Measurements from ENCODE around the gene DPYD. TPM values are rescaled to one million over a fixed set of nuclear protein-coding genes. Genes with fewer than 3 reads are reported as not detected.

Gene DPYD
- total RNA-seq, 1 experiment from 2014 or later = 12.8 TPM

DNA sequence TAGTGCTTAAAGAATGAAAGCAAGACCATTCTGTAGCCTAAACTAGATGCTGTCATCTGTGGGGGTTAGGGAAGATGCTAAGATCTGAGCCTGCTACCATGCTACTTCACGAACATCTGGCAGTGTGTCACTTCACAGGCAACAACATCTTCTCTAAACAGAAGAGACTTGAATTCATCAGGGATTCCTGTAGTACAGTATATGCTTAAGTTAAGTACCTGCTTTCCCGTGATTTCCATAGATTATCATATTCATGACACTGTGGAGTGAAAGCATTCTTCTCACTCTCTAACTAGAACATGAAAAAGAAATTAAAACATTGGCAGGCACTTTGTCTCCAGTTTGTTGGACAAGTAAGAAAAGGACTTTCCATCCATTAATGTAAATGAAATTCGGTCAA, 808.4 kb downstream of the DPYD start:
- H3K4me2 ChIP-seq (ENCODE audit: low read length) = no peak overlapping the region
- no peaks in the 10 kb centered on the region for H3K9me2 ChIP-seq (replicated peaks; ENCODE audit: low read length)
- H3K36me3 ChIP-seq (ENCODE audit: low read depth, low read length) = no peaks in the 10 kb centered on the region
- intact Hi-C loops (cut with micrococcal nuclease) = no loop called here
- ATAC-seq = no peak
- 0 out of 2 replicates have a peak, but pooled peaks cover 5% of the 10 kb centered on the region for H3K4me1 ChIP-seq (ENCODE audit: insufficient read depth, low read length)
- H3K27ac ChIP-seq (ENCODE audit: low read length) = no peak overlapping the region
- no TSS peak for BruUV-seq (replicated peaks)
- DNase-seq = no peak
- H3K27me3 ChIP-seq (ENCODE audit: low read length) = no peaks in the 10 kb centered on the region
- no peak overlapping the region for H3K4me3 ChIP-seq (ENCODE audit: low read length)
- no peak overlapping the region for H2AFZ ChIP-seq (ENCODE audit: low read length)
- no peak overlapping the region for H3K9ac ChIP-seq (ENCODE audit: low read length)
- no peaks in the 10 kb centered on the region for H3F3A ChIP-seq (ENCODE audit: low read length, unreplicated experiment)
- POLR2A ChIA-PET (ENCODE audit: unreplicated experiment) = no interaction called here
- H3K79me2 ChIP-seq (ENCODE audit: low read length) = no peaks in the 10 kb centered on the region
- no peaks in the 10 kb centered on the region for H3K9me3 ChIP-seq (ENCODE audit: low read length)
- H4K20me1 ChIP-seq (ENCODE audit: low read length) = no peaks in the 10 kb centered on the region
- no peak for TF ChIP-seq EZH2phosphoT487 (IDR thresholded peaks at IDR 0.05; ENCODE audit: borderline replicate concordance, low read length)
- TF ChIP-seq, protein P1, sequence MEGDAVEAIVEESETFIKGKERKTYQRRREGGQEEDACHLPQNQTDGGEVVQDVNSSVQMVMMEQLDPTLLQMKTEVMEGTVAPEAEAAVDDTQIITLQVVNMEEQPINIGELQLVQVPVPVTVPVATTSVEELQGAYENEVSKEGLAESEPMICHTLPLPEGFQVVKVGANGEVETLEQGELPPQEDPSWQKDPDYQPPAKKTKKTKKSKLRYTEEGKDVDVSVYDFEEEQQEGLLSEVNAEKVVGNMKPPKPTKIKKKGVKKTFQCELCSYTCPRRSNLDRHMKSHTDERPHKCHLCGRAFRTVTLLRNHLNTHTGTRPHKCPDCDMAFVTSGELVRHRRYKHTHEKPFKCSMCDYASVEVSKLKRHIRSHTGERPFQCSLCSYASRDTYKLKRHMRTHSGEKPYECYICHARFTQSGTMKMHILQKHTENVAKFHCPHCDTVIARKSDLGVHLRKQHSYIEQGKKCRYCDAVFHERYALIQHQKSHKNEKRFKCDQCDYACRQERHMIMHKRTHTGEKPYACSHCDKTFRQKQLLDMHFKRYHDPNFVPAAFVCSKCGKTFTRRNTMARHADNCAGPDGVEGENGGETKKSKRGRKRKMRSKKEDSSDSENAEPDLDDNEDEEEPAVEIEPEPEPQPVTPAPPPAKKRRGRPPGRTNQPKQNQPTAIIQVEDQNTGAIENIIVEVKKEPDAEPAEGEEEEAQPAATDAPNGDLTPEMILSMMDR (conservative IDR thresholded peaks at IDR 0.05; ENCODE audit: low read depth, low read length) = no peak
- no peak for TF ChIP-seq EZH2 (IDR thresholded peaks at IDR 0.05; ENCODE audit: low read length, unreplicated experiment)
- CTCF ChIA-PET = no interaction called here

GRCh38 chr1:97108179-97108578, 812.7 kb downstream of the DPYD start:
- Histone ChIP-seq H3K9me2 (replicated peaks; ENCODE audit: low read length) (no peaks in the 10 kb centered on the region), H3K4me2 (ENCODE audit: low read length) (no peak overlapping the region), H3K4me3 (ENCODE audit: low read length) (no peak overlapping the region), H3K9ac (ENCODE audit: low read length) (no peak overlapping the region), H3K9me3 (ENCODE audit: low read length) (no peaks in the 10 kb centered on the region), H3F3A (ENCODE audit: low read length, unreplicated experiment) (no peaks in the 10 kb centered on the region), H3K4me1 (ENCODE audit: insufficient read depth, low read length) (0 out of 2 replicates have a peak, but pooled peaks cover 5% of the 10 kb centered on the region), H3K79me2 (ENCODE audit: low read length) (no peaks in the 10 kb centered on the region), H3K27me3 (ENCODE audit: low read length) (no peaks in the 10 kb centered on the region), H2AFZ (ENCODE audit: low read length) (no peak overlapping the region), H3K36me3 (ENCODE audit: low read depth, low read length) (no peaks in the 10 kb centered on the region), H4K20me1 (ENCODE audit: low read length) (no peaks in the 10 kb centered on the region), H3K27ac (ENCODE audit: low read length) (no peak overlapping the region)
- TF ChIP-seq, protein P1 (conservative IDR thresholded peaks at IDR 0.05; ENCODE audit: low read depth, low read length) = no peak
- no peak for TF ChIP-seq EZH2 (IDR thresholded peaks at IDR 0.05; ENCODE audit: low read length, unreplicated experiment)
- TF ChIP-seq EZH2phosphoT487 (IDR thresholded peaks at IDR 0.05; ENCODE audit: borderline replicate concordance, low read length) = no peak
- ATAC-seq (no peak), DNase-seq (peak; percentile 28)
- BruUV-seq (replicated peaks) = no TSS peak
- CTCF ChIA-PET = no interaction called here
- POLR2A ChIA-PET (ENCODE audit: unreplicated experiment) = no interaction called here
- intact Hi-C loops (cut with micrococcal nuclease) = no loop called here

DNA sequence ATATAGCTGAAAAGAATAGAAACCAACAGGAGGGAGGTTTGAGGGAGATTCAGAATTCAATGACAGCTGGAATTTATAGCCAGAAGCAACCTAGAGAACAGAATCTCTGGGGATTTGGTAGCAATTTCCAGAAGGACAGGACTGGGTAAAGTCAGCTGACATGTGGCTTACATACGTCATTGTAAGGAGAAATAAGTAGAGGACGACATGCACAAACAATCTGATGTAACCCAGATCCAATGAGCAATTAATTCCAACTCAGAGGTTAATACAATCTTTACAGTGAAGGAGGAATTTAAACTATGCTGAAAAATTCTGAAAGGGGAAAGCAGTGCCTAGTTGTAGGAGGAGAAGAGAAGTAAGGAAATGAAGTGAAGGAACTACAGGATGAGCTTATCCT, 815.3 kb downstream of the DPYD start:
- Histone ChIP-seq H3K4me3 (ENCODE audit: low read length) (no peak overlapping the region), H3K4me1 (ENCODE audit: insufficient read depth, low read length) (0 out of 2 replicates have a peak, but pooled peaks cover 5% of the 10 kb centered on the region), H3K27me3 (ENCODE audit: low read length) (no peaks in the 10 kb centered on the region), H3K36me3 (ENCODE audit: low read depth, low read length) (no peaks in the 10 kb centered on the region), H3K4me2 (ENCODE audit: low read length) (no peak overlapping the region), H3K79me2 (ENCODE audit: low read length) (no peaks in the 10 kb centered on the region), H3K9me2 (replicated peaks; ENCODE audit: low read length) (no peaks in the 10 kb centered on the region), H3K9me3 (ENCODE audit: low read length) (no peaks in the 10 kb centered on the region), H3F3A (ENCODE audit: low read length, unreplicated experiment) (no peaks in the 10 kb centered on the region), H3K9ac (ENCODE audit: low read length) (no peak overlapping the region), H2AFZ (ENCODE audit: low read length) (no peak overlapping the region), H4K20me1 (ENCODE audit: low read length) (no peaks in the 10 kb centered on the region), H3K27ac (ENCODE audit: low read length) (no peak overlapping the region)
- ChIA-PET CTCF (no interaction called here), POLR2A (ENCODE audit: unreplicated experiment) (no interaction called here)
- intact Hi-C loops (cut with micrococcal nuclease) = no loop called here
- DNase-seq (no peak), ATAC-seq (no peak)
- BruUV-seq (replicated peaks) = no TSS peak
- TF ChIP-seq, protein P1 (conservative IDR thresholded peaks at IDR 0.05; ENCODE audit: low read depth, low read length) = no peak
- TF ChIP-seq EZH2 (IDR thresholded peaks at IDR 0.05; ENCODE audit: low read length, unreplicated experiment) = no peak
- no peak for TF ChIP-seq EZH2phosphoT487 (IDR thresholded peaks at IDR 0.05; ENCODE audit: borderline replicate concordance, low read length)

Data from PC-3 (cell line).